IMR-90 (cell line): Measurements from ENCODE around the gene C8B. TPM values are rescaled to one million over a fixed set of nuclear protein-coding genes. Genes with fewer than 3 reads are reported as not detected.

ENCODE experiments used
- ATAC-seq: fragments of 200-7000 bp; cut with Tn5 transposase; 2 replicates; pipeline ENCODE4 v1.9.1; 2020; ENCODE audit warnings: low read depth, mild to moderate bottlenecking, moderate library complexity
- BruUV-seq: library from RNA; stranded (reverse); fragments of 400-500 nt; replicated peaks from 2 replicates; lab custom pipeline; 2021; lab: Mats Ljungman, UMichigan
- CTCF ChIA-PET: fragments of 300-600 bp; formaldehyde crosslinking; extraction: SDS; loops from one replicate; lab custom pipeline; 2021; ENCODE audit warnings: antibody characterized with exemption; lab: Yijun Ruan, JAX
- POLR2A ChIA-PET: fragments of 300-600 bp; sonication (Branson Sonifier 250); formaldehyde crosslinking; loops from one replicate; lab custom pipeline; 2022; ENCODE audit warnings: antibody characterized with exemption; ENCODE audit not compliant: unreplicated experiment; lab: Charles Lee
- DNase-seq: peaks from one replicate; pipeline ENCODE4 v3.0.0; 2013
- H2AFZ ChIP-seq: replicated peaks from 2 replicates; pipeline ENCODE3; 2013; ENCODE audit warnings: low read length, mild to moderate bottlenecking; ENCODE audit not compliant: poor library complexity
- H2AK5ac ChIP-seq: 2 replicates; pipeline ENCODE4 v1.6.1; 2013; ENCODE audit warnings: low read depth, low read length, inconsistent platforms
- H2AK9ac ChIP-seq: replicated peaks from 2 replicates; pipeline ENCODE3; 2013; ENCODE audit warnings: mild to moderate bottlenecking, low read depth, low read length, moderate library complexity; ENCODE audit not compliant: poor library complexity
- H2BK120ac ChIP-seq: 2 replicates; pipeline ENCODE4 v1.6.1; 2013; ENCODE audit warnings: low read depth, low read length, inconsistent platforms
- H2BK15ac ChIP-seq: 3 replicates; pipeline ENCODE4 v1.6.1; 2013; ENCODE audit warnings: low read depth, low read length, inconsistent platforms
- H2BK20ac ChIP-seq: 2 replicates; pipeline ENCODE4 v1.6.1; 2013; ENCODE audit warnings: low read depth, mild to moderate bottlenecking, inconsistent platforms, low read length, moderate library complexity
- H2BK5ac ChIP-seq: 2 replicates; pipeline ENCODE4 v1.6.1; 2013; ENCODE audit warnings: mild to moderate bottlenecking, low read depth, low read length, inconsistent platforms; ENCODE audit not compliant: poor library complexity, severe bottlenecking
- H3K14ac ChIP-seq: replicated peaks from 2 replicates; pipeline ENCODE4 v1.6.1; 2013; ENCODE audit warnings: low read depth, low read length, inconsistent platforms
- H3K18ac ChIP-seq: 2 replicates; pipeline ENCODE4 v1.6.1; 2013; ENCODE audit warnings: low read depth, low read length, control low read depth
- H3K23ac ChIP-seq: 2 replicates; pipeline ENCODE4 v1.6.1; 2013; ENCODE audit warnings: low read depth, low read length, inconsistent platforms
- H3K27ac ChIP-seq: 2 replicates; pipeline ENCODE4 v1.5.1; 2013; ENCODE audit warnings: mild to moderate bottlenecking, control low read depth, low read length; ENCODE audit not compliant: insufficient read depth
- H3K27me3 ChIP-seq: 2 replicates; pipeline ENCODE4 v1.6.1; 2013; ENCODE audit warnings: low read length; ENCODE audit not compliant: control insufficient read depth, insufficient read depth
- H3K36me3 ChIP-seq: 2 replicates; pipeline ENCODE4 v1.6.1; 2013; ENCODE audit warnings: low read length, mixed read lengths; ENCODE audit not compliant: control insufficient read depth, insufficient read depth
- H3K4ac ChIP-seq: 2 replicates; pipeline ENCODE4 v1.6.1; 2013; ENCODE audit warnings: low read depth, low read length, inconsistent platforms
- H3K4me1 ChIP-seq: 2 replicates; pipeline ENCODE4 v1.6.1; 2013; ENCODE audit warnings: low read length, mixed read lengths; ENCODE audit not compliant: control insufficient read depth, insufficient read depth
- H3K4me2 ChIP-seq: 2 replicates; pipeline ENCODE4 v1.6.1; 2013; ENCODE audit warnings: low read depth, mild to moderate bottlenecking, control low read depth, low read length, moderate library complexity
- H3K4me3 ChIP-seq: 2 replicates; pipeline ENCODE4 v1.5.1; 2013; ENCODE audit warnings: low read depth, mild to moderate bottlenecking, control low read depth, low read length, moderate library complexity; ENCODE audit not compliant: insufficient read depth
- H3K56ac ChIP-seq: 2 replicates; pipeline ENCODE4 v1.6.1; 2013; ENCODE audit warnings: low read length, inconsistent platforms; ENCODE audit not compliant: insufficient read depth; ENCODE audit errors: extremely low read depth
- H3K79me1 ChIP-seq, 2 experiments: 2 replicates each; pipeline ENCODE4 v1.6.1; 2013; ENCODE audit warnings: low read length in 2 of 2, inconsistent platforms in 1 of 2, low read depth in 1 of 2
- H3K9ac ChIP-seq: 2 replicates; pipeline ENCODE4 v1.6.1; 2013; ENCODE audit warnings: low read depth, low read length, control low read depth
- H3K9me1 ChIP-seq: 2 replicates; pipeline ENCODE4 v1.6.1; 2013; ENCODE audit warnings: low read length, inconsistent platforms; ENCODE audit not compliant: insufficient read depth
- H3K9me3 ChIP-seq: 2 replicates; pipeline ENCODE4 v1.6.1; 2013; ENCODE audit warnings: low read length; ENCODE audit not compliant: control insufficient read depth, insufficient read depth
- H4K20me1 ChIP-seq: 2 replicates; pipeline ENCODE4 v1.6.1; 2013; ENCODE audit warnings: low read length, inconsistent platforms; ENCODE audit not compliant: insufficient read depth
- H4K5ac ChIP-seq: 2 replicates; pipeline ENCODE4 v1.6.1; 2013; ENCODE audit warnings: mild to moderate bottlenecking, low read depth, low read length, control low read depth
- H4K8ac ChIP-seq, 2 experiments: 2 replicates each; pipeline ENCODE4 v1.6.1; 2013; ENCODE audit warnings: low read depth in 2 of 2, low read length in 2 of 2, control low read depth in 1 of 2, inconsistent platforms in 1 of 2
- H4K91ac ChIP-seq: 2 replicates; pipeline ENCODE4 v1.6.1; 2013; ENCODE audit warnings: low read depth, low read length, inconsistent platforms; ENCODE audit not compliant: insufficient read depth
- BHLHE40 ChIP-seq: fragments of 150-350 bp; IDR thresholded peaks from 2 replicates; pipeline ENCODE4 v1.6.1; 2016; ENCODE audit warnings: mild to moderate bottlenecking, low read depth, low read length
- CEBPB ChIP-seq: IDR thresholded peaks from 2 replicates; pipeline ENCODE4 v1.6.1; 2012; ENCODE audit warnings: low read depth, low read length, improper control_type of control experiment
- CHD1 ChIP-seq: IDR thresholded peaks from 2 replicates; pipeline ENCODE4 v1.6.1; 2012; ENCODE audit warnings: low read depth, low read length, improper control_type of control experiment
- CTCF ChIP-seq: conservative IDR thresholded peaks from 2 replicates; pipeline ENCODE4 v1.5.1; 2012; ENCODE audit warnings: mild to moderate bottlenecking, low read depth, low read length, improper control_type of control experiment
- FOS ChIP-seq: fragments of 150-350 bp; IDR thresholded peaks from 2 replicates; pipeline ENCODE4 v1.6.1; 2016; ENCODE audit warnings: low read depth, low read length
- MXI1 ChIP-seq: IDR thresholded peaks from 2 replicates; pipeline ENCODE4 v1.6.1; 2012; ENCODE audit warnings: low read depth, mild to moderate bottlenecking, low read length, moderate library complexity, borderline replicate concordance
- NFE2L2 ChIP-seq: fragments of 150-350 bp; IDR thresholded peaks from 2 replicates; pipeline ENCODE4 v1.6.1; 2016; ENCODE audit warnings: low read depth, mild to moderate bottlenecking, low read length
- RCOR1 ChIP-seq: IDR thresholded peaks from 2 replicates; pipeline ENCODE4 v1.6.1; 2012; ENCODE audit warnings: mild to moderate bottlenecking, low read length, improper control_type of control experiment; ENCODE audit not compliant: insufficient replicate concordance
- RFX5 ChIP-seq: IDR thresholded peaks from 2 replicates; pipeline ENCODE4 v1.8.0; 2012; ENCODE audit warnings: low read depth, mild to moderate bottlenecking, low read length, moderate library complexity
- SMC3 ChIP-seq: fragments of 150-350 bp; IDR thresholded peaks from 2 replicates; pipeline ENCODE4 v1.6.1; 2016; ENCODE audit warnings: low read depth, mild to moderate bottlenecking, antibody characterized with exemption, low read length, moderate library complexity
- WGBS, 2 experiments: methylation state at CpG; one replicate each; pipeline versions ENCODE4 v1.1.5 to v1.1.7; 2013; ENCODE audit warnings: missing lambda C conversion rate in 2 of 2; ENCODE audit not compliant: insufficient read length in 1 of 2; ENCODE audit errors: extremely low coverage in 2 of 2; 5-methylcytosine and 5-hydroxymethylcytosine counted together
- dilution Hi-C: fragments of 300-500 bp; cut with HindIII; formaldehyde crosslinking; loops from one replicate; pipeline ENCODE4 v1.14.3; 2018; ENCODE audit warnings: low sequenced_read_pairs; ENCODE audit not compliant: unreplicated experiment
- in situ Hi-C: fragments of 300-500 bp; cut with MboI; formaldehyde crosslinking; loops from 3 replicates; pipeline ENCODE4 v1.14.3; 2019; ENCODE audit warnings: low sequenced_read_pairs, inconsistent platforms, mixed read lengths
- intact Hi-C: fragments of 100-400 bp; cut with micrococcal nuclease; formaldehyde crosslinking; loops from 2 replicates; pipeline ENCODE4 v1.10.0; 2022
- polyA plus RNA-seq, 3 experiments: library from polyadenylated mRNA; depleted of rRNA; stranded (reverse); fragments of >200 nt; gene quantifications; 2 replicates each; pipeline ENCODE4 v1.2.3, GENCODE V29; 2012; ENCODE audit warnings: low replicate concordance in 1 of 3
- total RNA-seq: library from RNA; depleted of rRNA; stranded (reverse); fragments of >200 nt; gene quantifications from 2 replicates; pipeline ENCODE4 v1.2.3, GENCODE V29; 2012

C8B gene
- total and polyA plus RNA-seq, 2 of the 4 experiments (the other 2 are of a cell fraction): not detected

GRCh38 chr1:56970280-56970679 lies 4.5 kb upstream of the C8B start:
- Histone ChIP-seq H2BK15ac (no peak overlapping the region), H3K27ac (no peak overlapping the region), H3K36me3 (no peaks in the 10 kb centered on the region), H2BK120ac (no peak overlapping the region), H3K18ac (no peak overlapping the region), H4K8ac (no peak overlapping the region), H4K5ac (no peak overlapping the region), H2AK9ac (no peak overlapping the region), H3K56ac (no peak overlapping the region), H3K4me1 (no peaks in the 10 kb centered on the region; the same call in 1 of the 2 replicates), H3K4ac (no peak overlapping the region), H4K20me1 (no peaks in the 10 kb centered on the region), H3K9ac (no peak overlapping the region), H3K4me3 (no peak overlapping the region), H3K27me3 (no peaks in the 10 kb centered on the region; the same call in none of the 2 replicates), H3K9me3 (no peaks in the 10 kb centered on the region), H4K91ac (no peak overlapping the region), H3K4me2 (no peak overlapping the region), H3K9me1 (no peaks in the 10 kb centered on the region; the same call in 1 of the 2 replicates), H2BK20ac (no peak overlapping the region), H3K23ac (no peak overlapping the region), H3K14ac (no peak overlapping the region), H2AFZ (no peak overlapping the region), H2BK5ac (no peak overlapping the region), H3K79me1 (no peaks in the 10 kb centered on the region), H2AK5ac (no peak overlapping the region)
- ATAC-seq (no peak), DNase-seq (no peak)
- in situ Hi-C loops: no loop called here
- ChIA-PET CTCF (no interaction called here), POLR2A (no interaction called here)
- 50% methylated on average over 1 of the region's 1 CpG; no CpG with 5 or more reads in 1 of the 2 experiments for WGBS, 2 experiments
- dilution Hi-C loops: no loop called here
- no peak for TF ChIP-seq MXI1
- no peak for TF ChIP-seq CHD1
- no peak for TF ChIP-seq BHLHE40
- TF ChIP-seq CEBPB: no peak
- TF ChIP-seq CTCF: no peak
- TF ChIP-seq SMC3: no peak
- TF ChIP-seq RCOR1: no peak
- no peak for TF ChIP-seq FOS
- no peak for TF ChIP-seq NFE2L2
- TF ChIP-seq RFX5: no peak
- intact Hi-C loops: no loop called here
- no TSS peak for BruUV-seq
